H9 (cell line): ENCODE measurements around the gene ANKRD13A. TPM values are rescaled to one million over a fixed set of nuclear protein-coding genes. Genes with fewer than 3 reads are reported as not detected.

Source experiments
- DNase-seq: peaks from one replicate; pipeline ENCODE4 v3.0.0-alpha.2; 2017
- H2AFZ ChIP-seq: one replicate; pipeline ENCODE4 v1.6.1; 2013; ENCODE audit warnings: mild to moderate bottlenecking, low read length, control low read depth, moderate library complexity
- H2AK5ac ChIP-seq: 2 replicates; pipeline ENCODE4 v1.6.1; 2013; ENCODE audit warnings: low read length, control low read depth, mixed read lengths; ENCODE audit not compliant: insufficient read length
- H2BK120ac ChIP-seq: one replicate; pipeline ENCODE4 v1.6.1; 2013; ENCODE audit warnings: low read depth, mild to moderate bottlenecking, low read length, control low read depth, inconsistent platforms; ENCODE audit not compliant: poor library complexity, severe bottlenecking
- H2BK12ac ChIP-seq: 2 replicates; pipeline ENCODE4 v1.6.1; 2013; ENCODE audit warnings: low read length, control low read depth, mixed read lengths, low read depth; ENCODE audit not compliant: insufficient read length
- H2BK15ac ChIP-seq: 2 replicates; pipeline ENCODE4 v1.6.1; 2013; ENCODE audit warnings: low read depth, low read length, control low read depth
- H2BK20ac ChIP-seq: one replicate; pipeline ENCODE4 v1.6.1; 2013; ENCODE audit warnings: low read depth, mild to moderate bottlenecking, low read length, control low read depth, inconsistent platforms; ENCODE audit not compliant: poor library complexity, severe bottlenecking
- H2BK5ac ChIP-seq: 2 replicates; pipeline ENCODE4 v1.6.1; 2013; ENCODE audit warnings: low read length, control low read depth, mixed read lengths; ENCODE audit not compliant: insufficient read length
- H3K14ac ChIP-seq: 2 replicates; pipeline ENCODE4 v1.6.1; 2013; ENCODE audit warnings: low read length, control low read depth; ENCODE audit not compliant: insufficient read depth
- H3K18ac ChIP-seq: 2 replicates; pipeline ENCODE4 v1.6.1; 2013; ENCODE audit warnings: low read depth, mild to moderate bottlenecking, mixed read lengths, low read length, control low read depth; ENCODE audit not compliant: insufficient read length
- H3K23ac ChIP-seq: 2 replicates; pipeline ENCODE4 v1.6.1; 2013; ENCODE audit warnings: low read length, control low read depth, mixed read lengths, low read depth; ENCODE audit not compliant: insufficient read length
- H3K23me2 ChIP-seq: 2 replicates; pipeline ENCODE4 v1.6.1; 2013; ENCODE audit warnings: low read depth, mild to moderate bottlenecking, mixed read lengths, low read length, control low read depth; ENCODE audit not compliant: insufficient read length, poor library complexity, severe bottlenecking
- H3K27ac ChIP-seq: 2 replicates; pipeline ENCODE4 v1.5.1; 2013; ENCODE audit warnings: low read length, control low read depth, mixed read lengths, low read depth; ENCODE audit not compliant: insufficient read length
- H3K27me3 ChIP-seq: 2 replicates; pipeline ENCODE4 v1.6.1; 2013; ENCODE audit warnings: low read length, control low read depth, inconsistent platforms; ENCODE audit not compliant: insufficient read depth
- H3K4ac ChIP-seq: 2 replicates; pipeline ENCODE4 v1.6.1; 2013; ENCODE audit warnings: low read depth, mild to moderate bottlenecking, control low read depth, inconsistent platforms, low read length, moderate library complexity
- H3K4me1 ChIP-seq: 2 replicates; pipeline ENCODE4 v1.6.1; 2013; ENCODE audit warnings: low read length, control low read depth, inconsistent platforms; ENCODE audit not compliant: insufficient read depth
- H3K4me2 ChIP-seq: 2 replicates; pipeline ENCODE4 v1.6.1; 2013; ENCODE audit warnings: low read length, control low read depth, mixed read lengths; ENCODE audit not compliant: insufficient read length, insufficient read depth
- H3K56ac ChIP-seq: 2 replicates; pipeline ENCODE4 v1.6.1; 2013; ENCODE audit warnings: low read depth, mild to moderate bottlenecking, mixed read lengths, low read length, control low read depth; ENCODE audit not compliant: insufficient read length
- H3K79me1 ChIP-seq: 2 replicates; pipeline ENCODE4 v1.6.1; 2013; ENCODE audit warnings: low read depth, mild to moderate bottlenecking, moderate library complexity, low read length, control low read depth, inconsistent platforms; ENCODE audit not compliant: insufficient read depth, poor library complexity, severe bottlenecking
- H3K79me2 ChIP-seq: 2 replicates; pipeline ENCODE4 v1.6.1; 2013; ENCODE audit warnings: low read length, control low read depth, inconsistent platforms; ENCODE audit not compliant: insufficient read depth
- H3K9ac ChIP-seq: 2 replicates; pipeline ENCODE4 v1.6.1; 2013; ENCODE audit warnings: low read length, control low read depth, mixed read lengths; ENCODE audit not compliant: insufficient read length; ENCODE audit errors: extremely low read depth
- H3K9me3 ChIP-seq: one replicate; pipeline ENCODE4 v1.6.1; 2013; ENCODE audit warnings: low read depth, low read length, inconsistent platforms; ENCODE audit not compliant: control insufficient read depth
- H3T11ph ChIP-seq: one replicate; pipeline ENCODE4 v1.6.1; 2013; ENCODE audit warnings: mild to moderate bottlenecking, low read length, control low read depth, inconsistent platforms
- H4K20me1 ChIP-seq: one replicate; pipeline ENCODE4 v1.6.1; 2013; ENCODE audit not compliant: control insufficient read depth, insufficient read length, insufficient read depth
- H4K5ac ChIP-seq: 2 replicates; pipeline ENCODE4 v1.6.1; 2013; ENCODE audit warnings: low read depth, mild to moderate bottlenecking, mixed read lengths, low read length, control low read depth; ENCODE audit not compliant: insufficient read length
- H4K8ac ChIP-seq: replicated peaks from 2 replicates; pipeline ENCODE4 v1.6.1; 2013; ENCODE audit warnings: low read length, control low read depth, mixed read lengths, low read depth; ENCODE audit not compliant: insufficient read length
- H4K91ac ChIP-seq: 2 replicates; pipeline ENCODE4 v1.6.1; 2013; ENCODE audit warnings: low read depth, mild to moderate bottlenecking, moderate library complexity, mixed read lengths, low read length, control low read depth; ENCODE audit not compliant: insufficient read length
- H3K27ac Mint-ChIP-seq, 3 experiments: 2 replicates in 2 of 3; 3 replicates in 1 of 3; pipeline ENCODE4 v1.8.0; 2020 to 2021; ENCODE audit warnings: mixed read lengths in 3 of 3, mild to moderate bottlenecking in 1 of 3, moderate library complexity in 1 of 3
- H3K27me3 Mint-ChIP-seq: 2 replicates; pipeline ENCODE4 v1.8.0; 2021; ENCODE audit warnings: low read depth, mild to moderate bottlenecking, moderate library complexity, mixed read lengths
- H3K36me3 Mint-ChIP-seq, 3 experiments: 2 replicates in 2 of 3; 3 replicates in 1 of 3; pipeline ENCODE4 v1.8.0; 2020 to 2021; ENCODE audit warnings: low read depth in 3 of 3, mixed read lengths in 3 of 3; ENCODE audit not compliant: insufficient read depth in 1 of 3
- H3K4me1 Mint-ChIP-seq, 2 experiments: 2 replicates each; pipeline ENCODE4 v1.8.0; 2020; ENCODE audit warnings: mixed read lengths in 2 of 2
- H3K4me3 Mint-ChIP-seq, 2 experiments: 2 replicates in 1 of 2; 3 replicates in 1 of 2; pipeline ENCODE4 v1.8.0; 2020 to 2021; ENCODE audit warnings: mild to moderate bottlenecking in 2 of 2, mixed read lengths in 2 of 2, moderate library complexity in 1 of 2
- H3K9me3 Mint-ChIP-seq, 2 experiments: 2 replicates in 1 of 2; 3 replicates in 1 of 2; pipeline ENCODE4 v1.8.0; 2020; ENCODE audit warnings: mild to moderate bottlenecking in 2 of 2, mixed read lengths in 2 of 2, moderate library complexity in 1 of 2
- CTCF ChIP-seq: fragments of 200-600 bp; sonication (generic); conservative IDR thresholded peaks from 3 replicates; pipeline ENCODE4 v1.8.0; 2021; ENCODE audit warnings: antibody characterized with exemption, mild to moderate bottlenecking
- WGBS: extraction: QIAGEN DNeasy Blood & Tissue Kit; methylation state at CpG from one replicate; pipeline ENCODE4 v1.1.7; 2013; ENCODE audit warnings: missing lambda C conversion rate, low lambda C conversion rate, mixed read lengths; ENCODE audit not compliant: insufficient read length; ENCODE audit errors: extremely low coverage; 5-methylcytosine and 5-hydroxymethylcytosine counted together
- total RNA-seq: library from RNA; stranded (reverse); gene quantifications from 2 replicates; pipeline ENCODE4 v1.2.1, GENCODE V29; 2021

Gene ANKRD13A
- total RNA-seq, 1 experiment from 2014 or later = 18.0 TPM

GRCh38 chr12:109952160-109952858 is 46.9 kb upstream of the ANKRD13A start:
- no peaks in the 10 kb centered on the region for H3K79me1 ChIP-seq
- H3K9me3 Mint-ChIP-seq = no peaks in the 10 kb centered on the region
- H2AK5ac ChIP-seq = no peak overlapping the region
- H3K4me1 Mint-ChIP-seq = peaks cover 13 to 18% of the 10 kb centered on the region in 2 experiments
- H3K4me3 Mint-ChIP-seq = no peak overlapping the region
- H2BK20ac ChIP-seq = no peak overlapping the region
- H4K20me1 ChIP-seq = peaks cover 4% of the 10 kb centered on the region
- no peak overlapping the region for H2BK12ac ChIP-seq
- no peak overlapping the region for H3K4ac ChIP-seq
- no peak overlapping the region for H3T11ph ChIP-seq
- no peak overlapping the region for H3K27ac ChIP-seq
- H3K79me2 ChIP-seq = no peaks in the 10 kb centered on the region
- H4K8ac ChIP-seq = no peak overlapping the region
- H2AFZ ChIP-seq = no peak overlapping the region
- no peak overlapping the region for H3K18ac ChIP-seq
- H2BK15ac ChIP-seq = no peak overlapping the region
- no peaks in the 10 kb centered on the region for H3K23me2 ChIP-seq
- H3K36me3 Mint-ChIP-seq = peaks cover 12 to 53% (median 36%) of the 10 kb centered on the region in 3 experiments; a peak in 6 of 7 replicates
- H3K27ac Mint-ChIP-seq = peak overlapping the region in 1 of 3 experiments; percentile 76; a peak in 2 of 7 replicates
- no peaks in the 10 kb centered on the region for H3K9me3 ChIP-seq
- WGBS = no CpG with 5 or more reads among the region's 11 CpGs
- no peak overlapping the region for H3K4me2 ChIP-seq
- DNase-seq = no peak
- H3K56ac ChIP-seq = no peak overlapping the region
- no peaks in the 10 kb centered on the region for H3K4me1 ChIP-seq
- no peaks in the 10 kb centered on the region for H3K27me3 ChIP-seq
- no peaks in the 10 kb centered on the region for H3K27me3 Mint-ChIP-seq
- no peak overlapping the region for H4K5ac ChIP-seq
- TF ChIP-seq CTCF = no peak
- no peak overlapping the region for H3K9ac ChIP-seq
- no peak overlapping the region for H3K23ac ChIP-seq
- no peak overlapping the region for H4K91ac ChIP-seq
- H2BK120ac ChIP-seq = no peak overlapping the region
- no peak overlapping the region for H2BK5ac ChIP-seq
- no peak overlapping the region for H3K14ac ChIP-seq
